Transverse colon (tissue), 4 donors: ENCODE data around the gene BEST4. TPM values are rescaled to one million over a fixed set of nuclear protein-coding genes. Genes with fewer than 3 reads are reported as not detected.
A peak's percentile ranks its signal among the peaks of the same experiment; 100 is the strongest.

Source experiments
- DNase-seq: peaks from one replicate; pipeline ENCODE4 v3.0.0-alpha.2; 2019
- H3K27ac ChIP-seq, 4 donors: fragments of 200-600 bp; sonication (generic); 2 replicates each; pipeline ENCODE4 v1.5.1; 2016 to 2018; ENCODE audit warnings: inconsistent platforms in 4 of 4
- H3K27me3 ChIP-seq: fragments of 200-600 bp; sonication (generic); 2 replicates; pipeline ENCODE4 v1.5.1; 2017; ENCODE audit warnings: inconsistent platforms
- H3K36me3 ChIP-seq, 4 donors: fragments of 200-600 bp; sonication (generic); 2 replicates each; pipeline ENCODE4 v1.5.1; 2017 to 2019; ENCODE audit warnings: inconsistent platforms in 4 of 4
- H3K4me1 ChIP-seq, 4 donors: fragments of 200-600 bp; sonication (generic); 2 replicates each; pipeline ENCODE4 v1.5.1; 2017 to 2020; ENCODE audit warnings: inconsistent platforms in 4 of 4
- H3K4me3 ChIP-seq, 4 donors: fragments of 200-600 bp; sonication (generic); 1 replicate in 1 of 4; 2 replicates in 3 of 4; pipeline versions ENCODE4 v1.5.1 to v1.6.1; 2017 to 2019; ENCODE audit warnings: inconsistent platforms in 4 of 4
- H3K9me3 ChIP-seq, 2 donors: fragments of 200-600 bp; sonication (generic); 2 replicates each; pipeline ENCODE4 v1.5.1; 2017 to 2019; ENCODE audit warnings: inconsistent platforms in 2 of 2
- EP300 ChIP-seq: sonication (generic); formaldehyde crosslinking; IDR thresholded peaks from one replicate; pipeline ENCODE4 v1.6.1; 2017; ENCODE audit warnings: antibody characterized with exemption, low read depth
- POLR2A ChIP-seq: fragments of 450-650 bp; IDR thresholded peaks from one replicate; pipeline ENCODE4 v1.6.1; 2016; ENCODE audit warnings: antibody characterized with exemption, mild to moderate bottlenecking, moderate library complexity
- POLR2AphosphoS5 ChIP-seq, 3 donors: sonication (generic); formaldehyde crosslinking; IDR thresholded peaks; one replicate each; pipeline ENCODE4 v1.6.1; 2016; ENCODE audit warnings: antibody characterized with exemption in 3 of 3
- WGBS, 2 donors: methylation state at CpG; one replicate each; pipeline ENCODE4 v1.1.5; 2018; ENCODE audit warnings: low coverage in 1 of 2; 5-methylcytosine and 5-hydroxymethylcytosine counted together
- in situ Hi-C, 4 donors: fragments of 200-750 bp; cut with MboI; loops; one replicate each; pipeline versions ENCODE4 v1.15.0 to v1.15.1; 2017; ENCODE audit warnings: low sequenced_read_pairs in 3 of 4, low pct_ligation_motif_present in 1 of 4, low pct_unique_long_range_greater_than_20kb in 1 of 4
- intact Hi-C: fragments of 100-400 bp; cut with DNase I; formaldehyde crosslinking; loops from one replicate; pipeline ENCODE4 v1.15.1; 2023; ENCODE audit warnings: low total_unique reads
- total RNA-seq, 4 donors: library from RNA; depleted of rRNA; stranded (reverse); fragments of >200 nt; gene quantifications; one replicate each; pipeline ENCODE4 v1.1.0, GENCODE V29; 2016
- TF ChIP-seq, protein P1 (sequence below), 5 experiments: fragments of 200-600 bp in 3 of 5; fragments of 450-650 bp in 2 of 5; sonication (generic) in 3 of 5; IDR thresholded peaks; 1 replicate in 2 of 5; 2 replicates in 3 of 5; pipeline ENCODE4 v1.5.1; 2016 to 2017; ENCODE audit warnings: antibody characterized with exemption in 5 of 5, inconsistent platforms in 3 of 5, mild to moderate bottlenecking in 2 of 5, moderate library complexity in 1 of 5

Gene BEST4
- total RNA-seq, 4 donors from 2014 or later: 48.8 to 208 (median 92.3) TPM

DNA sequence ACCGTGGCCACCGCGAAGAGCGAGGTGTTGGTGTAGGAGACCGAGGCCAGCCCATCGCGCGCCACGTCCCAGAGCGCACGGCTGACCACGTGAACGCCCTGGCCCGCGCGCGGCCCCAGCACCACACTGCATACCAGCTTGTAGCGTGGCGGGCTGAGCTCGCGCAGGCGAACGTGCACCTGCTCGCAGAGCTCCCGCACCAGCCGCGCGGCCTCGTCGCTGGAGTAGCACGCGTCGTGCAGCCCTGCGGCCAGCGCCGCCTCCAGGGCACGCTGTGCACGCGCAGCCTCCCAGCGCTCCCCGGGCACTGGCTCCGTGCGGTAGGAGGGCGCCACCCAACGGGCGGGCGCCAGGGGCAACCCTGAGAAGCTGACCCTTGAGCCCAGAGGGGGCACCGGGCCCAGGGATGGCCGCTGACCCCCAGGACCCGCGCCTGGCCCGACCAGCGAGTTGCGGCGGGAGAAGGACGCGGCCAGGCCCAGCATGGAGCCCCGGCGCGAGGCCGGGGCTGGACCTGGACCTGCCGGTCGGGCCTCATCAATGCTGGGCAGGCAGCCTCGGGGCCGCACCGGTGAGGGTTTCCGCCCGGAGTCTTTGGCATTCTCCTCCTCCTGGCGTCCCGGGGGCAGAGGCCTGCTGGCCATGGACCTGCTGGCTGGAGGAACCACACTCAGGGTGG is 18.2 kb upstream of the BEST4 start:
- Histone ChIP-seq H3K4me1 (peaks cover 43 to 65% (median 53%) of the 10 kb centered on the region in 4 donors), H3K9me3 (no peaks in the 10 kb centered on the region), H3K27ac (peak overlapping the region; percentile 92 to 96 (median 94)), H3K27me3 (no peaks in the 10 kb centered on the region), H3K4me3 (no peak overlapping the region), H3K36me3 (peaks cover 0 to 6% (median 0%) of the 10 kb centered on the region in 4 donors)
- in situ Hi-C loops (no loop called here), intact Hi-C loops (loop anchor here (2.0 kb wide), 1 partner anchor 67 kb away; the partner anchor contains the start of gene KIF2C)
- peak; percentile 8 for DNase-seq
- no peak for TF ChIP-seq EP300
- TF ChIP-seq, protein P1, sequence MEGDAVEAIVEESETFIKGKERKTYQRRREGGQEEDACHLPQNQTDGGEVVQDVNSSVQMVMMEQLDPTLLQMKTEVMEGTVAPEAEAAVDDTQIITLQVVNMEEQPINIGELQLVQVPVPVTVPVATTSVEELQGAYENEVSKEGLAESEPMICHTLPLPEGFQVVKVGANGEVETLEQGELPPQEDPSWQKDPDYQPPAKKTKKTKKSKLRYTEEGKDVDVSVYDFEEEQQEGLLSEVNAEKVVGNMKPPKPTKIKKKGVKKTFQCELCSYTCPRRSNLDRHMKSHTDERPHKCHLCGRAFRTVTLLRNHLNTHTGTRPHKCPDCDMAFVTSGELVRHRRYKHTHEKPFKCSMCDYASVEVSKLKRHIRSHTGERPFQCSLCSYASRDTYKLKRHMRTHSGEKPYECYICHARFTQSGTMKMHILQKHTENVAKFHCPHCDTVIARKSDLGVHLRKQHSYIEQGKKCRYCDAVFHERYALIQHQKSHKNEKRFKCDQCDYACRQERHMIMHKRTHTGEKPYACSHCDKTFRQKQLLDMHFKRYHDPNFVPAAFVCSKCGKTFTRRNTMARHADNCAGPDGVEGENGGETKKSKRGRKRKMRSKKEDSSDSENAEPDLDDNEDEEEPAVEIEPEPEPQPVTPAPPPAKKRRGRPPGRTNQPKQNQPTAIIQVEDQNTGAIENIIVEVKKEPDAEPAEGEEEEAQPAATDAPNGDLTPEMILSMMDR (IDR thresholded peaks at IDR 0.05): no peak
- TF ChIP-seq POLR2A: no peak
- TF ChIP-seq POLR2AphosphoS5 (IDR thresholded peaks at IDR 0.05): no peak
- 97% methylated on average over 69 of the region's 70 CpGs; no CpG with 5 or more reads in 1 of the 2 donors for WGBS, 2 donors

DNA sequence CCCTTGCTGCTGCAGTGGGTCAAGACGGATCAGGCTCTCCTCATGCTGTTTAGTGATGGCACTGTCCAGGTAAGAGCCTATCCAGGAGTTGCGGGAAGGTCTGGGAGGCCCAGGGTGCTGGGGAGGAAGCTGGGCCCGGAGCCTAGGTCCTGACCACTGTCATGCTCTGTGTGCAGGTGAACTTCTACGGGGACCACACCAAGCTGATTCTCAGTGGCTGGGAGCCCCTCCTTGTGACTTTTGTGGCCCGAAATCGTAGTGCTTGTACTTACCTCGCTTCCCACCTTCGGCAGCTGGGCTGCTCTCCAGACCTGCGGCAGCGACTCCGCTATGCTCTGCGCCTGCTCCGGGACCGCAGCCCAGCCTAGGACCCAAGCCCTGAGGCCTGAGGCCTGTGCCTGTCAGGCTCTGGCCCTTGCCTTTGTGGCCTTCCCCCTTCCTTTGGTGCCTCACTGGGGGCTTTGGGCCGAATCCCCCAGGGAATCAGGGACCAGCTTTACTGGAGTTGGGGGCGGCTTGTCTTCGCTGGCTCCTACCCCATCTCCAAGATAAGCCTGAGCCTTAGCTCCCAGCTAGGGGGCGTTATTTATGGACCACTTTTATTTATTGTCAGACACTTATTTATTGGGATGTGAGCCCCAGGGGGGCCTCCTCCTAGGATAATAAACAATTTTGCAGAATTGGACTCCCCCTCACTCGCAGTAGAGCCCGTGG is 17.5 kb upstream of the BEST4 start:
- TF ChIP-seq, protein P1 (IDR thresholded peaks at IDR 0.05): no peak
- TF ChIP-seq POLR2A (no peak), EP300 (no peak), POLR2AphosphoS5 (IDR thresholded peaks at IDR 0.05) (no peak)
- peaks cover 0 to 6% (median 0%) of the 10 kb centered on the region in 4 donors for H3K36me3 ChIP-seq
- H3K27ac ChIP-seq: peak overlapping the region; percentile 92 to 96 (median 94)
- WGBS, 2 donors: 98% methylated on average over 19 of the region's 20 CpGs; no CpG with 5 or more reads in 1 of the 2 donors
- H3K27me3 ChIP-seq: no peaks in the 10 kb centered on the region
- no peaks in the 10 kb centered on the region for H3K9me3 ChIP-seq
- no peak overlapping the region for H3K4me3 ChIP-seq
- no peak for DNase-seq
- intact Hi-C loops: loop anchor here (2.0 kb wide), 1 partner anchor 67 kb away; the partner anchor contains the start of gene KIF2C
- peaks cover 43 to 66% (median 53%) of the 10 kb centered on the region in 4 donors for H3K4me1 ChIP-seq
- in situ Hi-C loops: no loop called here

DNA sequence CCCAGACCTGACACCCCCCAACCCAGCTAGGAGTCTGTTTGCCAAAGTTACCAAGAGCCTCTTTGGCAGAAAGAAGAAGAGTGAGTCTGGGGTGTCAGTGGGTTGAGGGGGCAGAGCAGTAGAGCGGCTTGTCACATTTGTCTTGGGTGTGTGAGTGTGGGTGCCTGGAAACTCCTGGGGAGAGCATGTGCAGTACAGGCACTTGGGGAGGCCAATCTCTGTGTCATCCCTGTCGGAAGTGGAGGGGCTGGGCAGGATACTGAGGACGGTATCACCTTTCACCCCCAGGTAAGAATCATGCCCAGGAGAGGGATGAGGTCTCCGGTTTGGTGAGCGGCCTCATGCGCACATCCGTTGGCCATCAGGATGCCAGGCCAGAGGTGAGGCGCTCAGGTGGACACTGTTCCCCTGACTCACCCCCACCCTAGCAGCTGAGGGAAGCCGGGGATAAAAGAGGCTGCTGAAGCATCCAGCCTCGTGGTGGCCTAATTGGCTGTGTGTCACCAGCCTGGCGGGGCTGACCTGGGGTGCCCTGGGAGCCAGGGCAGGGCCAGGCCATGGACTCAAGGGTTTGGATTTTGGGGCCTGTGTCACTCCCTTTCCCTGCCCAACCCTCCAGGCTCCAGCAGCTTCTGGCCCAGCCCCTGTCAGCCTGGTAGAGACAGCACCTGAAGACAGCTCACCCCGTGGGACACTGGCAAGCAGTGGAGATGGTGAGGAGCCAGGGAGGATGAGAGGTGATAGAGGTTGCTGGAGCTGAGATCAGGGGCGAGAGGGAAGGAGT is 15.5 kb upstream of the BEST4 start:
- peaks cover 0 to 6% (median 0%) of the 10 kb centered on the region in 4 donors for H3K36me3 ChIP-seq
- intact Hi-C loops: no loop called here
- DNase-seq: no peak
- in situ Hi-C loops: no loop called here
- H3K4me1 ChIP-seq: peaks cover 31 to 54% (median 41%) of the 10 kb centered on the region in 4 donors
- no peak overlapping the region for H3K4me3 ChIP-seq
- WGBS, 2 donors: 88% methylated on average over 13 of the region's 13 CpGs; no CpG with 5 or more reads in 1 of the 2 donors
- H3K9me3 ChIP-seq: no peaks in the 10 kb centered on the region
- no peak for TF ChIP-seq POLR2AphosphoS5 (IDR thresholded peaks at IDR 0.05)
- TF ChIP-seq, protein P1 (IDR thresholded peaks at IDR 0.05): no peak
- TF ChIP-seq EP300: no peak
- no peak for TF ChIP-seq POLR2A
- peak overlapping the region in 1 of 4 donors; percentile 73 for H3K27ac ChIP-seq
- no peaks in the 10 kb centered on the region for H3K27me3 ChIP-seq

DNA sequence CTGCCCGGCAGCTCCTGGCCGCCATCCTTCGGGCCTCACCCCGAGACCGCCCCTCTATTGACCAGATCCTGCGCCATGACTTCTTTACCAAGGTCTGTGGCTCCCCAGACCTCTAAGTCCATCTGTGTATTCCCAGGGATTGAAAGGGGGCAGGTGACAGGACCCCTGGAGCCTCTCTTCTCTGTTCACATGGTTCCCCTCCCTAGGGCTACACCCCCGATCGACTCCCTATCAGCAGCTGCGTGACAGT is 15.0 kb upstream of the BEST4 start:
- no peaks in the 10 kb centered on the region for H3K27me3 ChIP-seq
- peaks cover 26 to 49% (median 35%) of the 10 kb centered on the region in 4 donors for H3K4me1 ChIP-seq
- DNase-seq: no peak
- peaks cover 0 to 6% (median 0%) of the 10 kb centered on the region in 4 donors for H3K36me3 ChIP-seq
- intact Hi-C loops: no loop called here
- in situ Hi-C loops: no loop called here
- peak overlapping the region in 1 of 4 donors; percentile 73 for H3K27ac ChIP-seq
- no peak for TF ChIP-seq EP300
- no peak for TF ChIP-seq POLR2A
- TF ChIP-seq, protein P1 (IDR thresholded peaks at IDR 0.05): no peak
- no peak for TF ChIP-seq POLR2AphosphoS5 (IDR thresholded peaks at IDR 0.05)
- H3K9me3 ChIP-seq: no peaks in the 10 kb centered on the region
- 93% methylated on average over 9 of the region's 9 CpGs; no CpG with 5 or more reads in 1 of the 2 donors for WGBS, 2 donors
- no peak overlapping the region for H3K4me3 ChIP-seq
